ENCODE data around the gene CBARP. TPM values are rescaled to one million over a fixed set of nuclear protein-coding genes. Genes with fewer than 3 reads are reported as not detected.

CBARP gene
- total RNA-seq, 1 experiment from 2014 or later = 23.8 TPM

DNA sequence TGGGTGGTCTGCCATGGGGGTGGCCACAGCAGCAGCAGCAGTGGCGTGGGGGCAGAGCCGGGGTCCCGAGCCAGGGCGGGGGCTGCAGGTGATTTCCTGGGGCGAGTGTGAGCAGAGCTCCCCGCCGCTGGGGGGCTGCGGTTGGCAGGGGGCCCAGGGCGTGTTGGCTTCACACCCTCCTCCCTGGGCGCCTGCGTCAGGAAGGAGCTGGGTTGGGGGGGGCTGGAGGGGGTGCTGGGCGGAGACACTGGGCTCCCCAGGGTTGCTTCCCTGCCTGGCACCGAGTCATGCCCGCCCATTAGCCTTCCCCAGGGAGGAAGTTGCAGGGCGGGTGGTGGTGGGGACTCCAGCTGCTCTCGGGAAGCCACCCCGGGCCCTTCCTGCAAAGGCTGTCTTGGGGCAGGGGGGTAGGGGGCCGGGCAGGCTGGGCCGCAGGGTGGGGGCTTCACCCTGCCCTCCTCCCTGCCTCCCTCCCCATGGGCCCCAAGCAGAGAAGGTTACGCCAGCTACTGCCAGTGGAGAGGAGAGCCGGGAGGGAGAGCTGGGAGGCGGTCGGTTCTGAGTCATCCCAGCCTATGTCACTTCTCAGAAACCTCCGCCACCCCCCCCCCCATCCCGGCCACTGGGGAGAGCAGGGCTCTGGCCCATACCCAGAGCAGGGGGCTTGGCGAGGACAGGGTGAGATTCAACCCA, 15.2 kb upstream of the CBARP start (continued):
- TF ChIP-seq TCF7L2 (IDR thresholded peaks at IDR 0.05; ENCODE audit: borderline replicate concordance, extremely low read depth, insufficient read depth, insufficient read length) (peak; percentile 55), ZFX (IDR thresholded peaks at IDR 0.05) (no peak), YY1 (IDR thresholded peaks at IDR 0.05; ENCODE audit: extremely low read depth, insufficient replicate concordance, low read depth, low read length) (no peak), FOSL1 (IDR thresholded peaks at IDR 0.05; ENCODE audit: low read depth) (peak; percentile 52)

DNA sequence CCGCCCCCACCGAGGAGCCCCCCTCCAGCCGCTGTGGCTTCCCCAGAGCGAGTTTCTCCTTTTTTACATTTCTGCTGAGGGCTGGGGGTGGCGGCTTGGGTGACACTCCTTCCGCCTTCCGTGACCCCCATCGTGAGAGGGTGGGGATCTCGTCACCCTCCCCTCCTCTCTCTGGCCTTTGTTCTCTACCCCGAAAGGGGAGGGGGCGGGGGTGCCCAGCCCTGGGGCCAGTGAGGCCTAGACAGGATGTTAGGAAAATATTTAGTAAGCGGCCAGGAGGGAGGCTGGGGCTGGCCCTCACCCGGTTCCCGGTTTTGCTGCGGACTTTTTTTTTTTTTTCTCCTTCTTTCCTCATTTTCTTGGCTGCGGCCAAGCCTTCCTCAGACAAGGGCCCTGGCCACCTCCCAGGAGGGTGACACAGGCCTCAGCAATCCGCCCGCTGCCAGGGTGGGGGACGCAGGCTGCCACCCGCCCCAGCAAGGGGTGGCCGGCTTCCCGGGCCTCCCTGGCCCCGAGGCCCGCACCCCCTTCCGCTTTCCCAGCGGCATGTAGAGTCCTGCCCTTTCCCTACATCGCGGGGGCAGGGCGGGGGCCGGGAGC, 14.5 kb upstream of the CBARP start:
- ChIA-PET CTCF (interaction anchor here (1.4 to 2.3 kb wide), 2 partner anchors 8 to 14 kb away, joined by 13 to 16 read pairs; no protein-coding TSS in a partner anchor), RAD21 (ENCODE audit: low non-redundant PET in 1 of 2, low total read pairs in 2 of 2, uncharacterized antibody in 2 of 2, unreplicated experiment in 2 of 2) (interaction anchor here (0.9 to 1.5 kb wide), 6 partner anchors 7 to 17 kb away, joined by 3 to 12 read pairs (median 6); partner anchors contain the start of gene CIRBP (in 1 of the 2)), POLR2A (interaction anchor here (0.7 to 3.5 kb wide), 6 partner anchors 8 to 49 kb away, joined by 3 to 40 read pairs (median 7); partner anchors contain the start of gene CIRBP)
- Histone ChIP-seq H3K9me3 (ENCODE audit: control insufficient read depth in 1 of 2, insufficient read depth in 1 of 2, low read depth in 1 of 2, low read length in 2 of 2) (no peaks in the 10 kb centered on the region), H3K9ac (ENCODE audit: low read length) (peak overlapping the region; percentile 91), H3K4me3 (replicated peaks in 1 of 2; ENCODE audit: low read depth in 1 of 2, low read length in 2 of 2) (peak overlapping the region; percentile 68 to 74), H3K27me3 (ENCODE audit: insufficient read depth, low read length) (no peaks in the 10 kb centered on the region), H3K4me1 (ENCODE audit: control insufficient read depth in 1 of 2, insufficient read depth in 2 of 2, low read length in 2 of 2) (peaks cover 21 to 72% of the 10 kb centered on the region in 2 experiments), H3K4me2 (ENCODE audit: low read length) (peak overlapping the region; percentile 99), H3K36me3 (ENCODE audit: control insufficient read depth in 1 of 2, insufficient read depth in 2 of 2, low read length in 2 of 2) (peaks cover 25 to 48% of the 10 kb centered on the region in 2 experiments), H3K79me2 (ENCODE audit: insufficient read depth, low read length) (peaks cover 70% of the 10 kb centered on the region), H3K9me2 (ENCODE audit: insufficient read depth) (no peaks in the 10 kb centered on the region), H2AFZ (ENCODE audit: low read depth, low read length, poor library complexity, severe bottlenecking) (no peak overlapping the region), H4K20me1 (ENCODE audit: insufficient read depth) (peaks cover 3% of the 10 kb centered on the region; the same call in 1 of the 2 replicates), H3K27ac (ENCODE audit: low read depth, low read length) (peak overlapping the region; percentile 99)
- TF ChIP-seq ELF1 (IDR thresholded peaks at IDR 0.05; ENCODE audit: borderline replicate concordance, low read depth) = no peak
- no peak for TF ChIP-seq RAD21 (IDR thresholded peaks at IDR 0.05; ENCODE audit: low read depth)
- peak; percentile 42 for TF ChIP-seq POLR2AphosphoS5 (IDR thresholded peaks at IDR 0.05; ENCODE audit: low read depth, low read length)
- TF ChIP-seq YY1 (IDR thresholded peaks at IDR 0.05; ENCODE audit: extremely low read depth, insufficient replicate concordance, low read depth, low read length) = no peak
- peak; percentile 46; the same call in 1 of the 2 replicates for TF ChIP-seq JUND (IDR thresholded peaks at IDR 0.05)
- peak; percentile 36 for TF ChIP-seq SP1 (IDR thresholded peaks at IDR 0.05; ENCODE audit: low read depth)
- TF ChIP-seq, protein P1, sequence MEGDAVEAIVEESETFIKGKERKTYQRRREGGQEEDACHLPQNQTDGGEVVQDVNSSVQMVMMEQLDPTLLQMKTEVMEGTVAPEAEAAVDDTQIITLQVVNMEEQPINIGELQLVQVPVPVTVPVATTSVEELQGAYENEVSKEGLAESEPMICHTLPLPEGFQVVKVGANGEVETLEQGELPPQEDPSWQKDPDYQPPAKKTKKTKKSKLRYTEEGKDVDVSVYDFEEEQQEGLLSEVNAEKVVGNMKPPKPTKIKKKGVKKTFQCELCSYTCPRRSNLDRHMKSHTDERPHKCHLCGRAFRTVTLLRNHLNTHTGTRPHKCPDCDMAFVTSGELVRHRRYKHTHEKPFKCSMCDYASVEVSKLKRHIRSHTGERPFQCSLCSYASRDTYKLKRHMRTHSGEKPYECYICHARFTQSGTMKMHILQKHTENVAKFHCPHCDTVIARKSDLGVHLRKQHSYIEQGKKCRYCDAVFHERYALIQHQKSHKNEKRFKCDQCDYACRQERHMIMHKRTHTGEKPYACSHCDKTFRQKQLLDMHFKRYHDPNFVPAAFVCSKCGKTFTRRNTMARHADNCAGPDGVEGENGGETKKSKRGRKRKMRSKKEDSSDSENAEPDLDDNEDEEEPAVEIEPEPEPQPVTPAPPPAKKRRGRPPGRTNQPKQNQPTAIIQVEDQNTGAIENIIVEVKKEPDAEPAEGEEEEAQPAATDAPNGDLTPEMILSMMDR (IDR thresholded peaks at IDR 0.05 in 2 of 3, conservative IDR thresholded peaks at IDR 0.05 in 1 of 3; ENCODE audit: borderline replicate concordance in 1 of 3, insufficient read depth in 1 of 3, low read depth in 2 of 3, low read length in 2 of 3) = no peak
- no peak for TF ChIP-seq EZH2 (IDR thresholded peaks at IDR 0.05)
- peak; percentile 92 for TF ChIP-seq TCF7L2 (IDR thresholded peaks at IDR 0.05; ENCODE audit: borderline replicate concordance, extremely low read depth, insufficient read depth, insufficient read length)
- no peak for TF ChIP-seq SRF (IDR thresholded peaks at IDR 0.05; ENCODE audit: low read depth)
- TF ChIP-seq, protein P2, sequence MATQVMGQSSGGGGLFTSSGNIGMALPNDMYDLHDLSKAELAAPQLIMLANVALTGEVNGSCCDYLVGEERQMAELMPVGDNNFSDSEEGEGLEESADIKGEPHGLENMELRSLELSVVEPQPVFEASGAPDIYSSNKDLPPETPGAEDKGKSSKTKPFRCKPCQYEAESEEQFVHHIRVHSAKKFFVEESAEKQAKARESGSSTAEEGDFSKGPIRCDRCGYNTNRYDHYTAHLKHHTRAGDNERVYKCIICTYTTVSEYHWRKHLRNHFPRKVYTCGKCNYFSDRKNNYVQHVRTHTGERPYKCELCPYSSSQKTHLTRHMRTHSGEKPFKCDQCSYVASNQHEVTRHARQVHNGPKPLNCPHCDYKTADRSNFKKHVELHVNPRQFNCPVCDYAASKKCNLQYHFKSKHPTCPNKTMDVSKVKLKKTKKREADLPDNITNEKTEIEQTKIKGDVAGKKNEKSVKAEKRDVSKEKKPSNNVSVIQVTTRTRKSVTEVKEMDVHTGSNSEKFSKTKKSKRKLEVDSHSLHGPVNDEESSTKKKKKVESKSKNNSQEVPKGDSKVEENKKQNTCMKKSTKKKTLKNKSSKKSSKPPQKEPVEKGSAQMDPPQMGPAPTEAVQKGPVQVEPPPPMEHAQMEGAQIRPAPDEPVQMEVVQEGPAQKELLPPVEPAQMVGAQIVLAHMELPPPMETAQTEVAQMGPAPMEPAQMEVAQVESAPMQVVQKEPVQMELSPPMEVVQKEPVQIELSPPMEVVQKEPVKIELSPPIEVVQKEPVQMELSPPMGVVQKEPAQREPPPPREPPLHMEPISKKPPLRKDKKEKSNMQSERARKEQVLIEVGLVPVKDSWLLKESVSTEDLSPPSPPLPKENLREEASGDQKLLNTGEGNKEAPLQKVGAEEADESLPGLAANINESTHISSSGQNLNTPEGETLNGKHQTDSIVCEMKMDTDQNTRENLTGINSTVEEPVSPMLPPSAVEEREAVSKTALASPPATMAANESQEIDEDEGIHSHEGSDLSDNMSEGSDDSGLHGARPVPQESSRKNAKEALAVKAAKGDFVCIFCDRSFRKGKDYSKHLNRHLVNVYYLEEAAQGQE (IDR thresholded peaks at IDR 0.05; ENCODE audit: low read depth) = no peak
- TF ChIP-seq EZH2phosphoT487 (IDR thresholded peaks at IDR 0.05; ENCODE audit: borderline replicate concordance) = no peak
- TF ChIP-seq SIN3A (IDR thresholded peaks at IDR 0.05; ENCODE audit: low read depth) = peak; percentile 23; the same call in 1 of the 2 replicates
- TF ChIP-seq ZFX (IDR thresholded peaks at IDR 0.05) = peak; percentile 11; the same call in 1 of the 2 replicates
- TF ChIP-seq, protein P3, sequence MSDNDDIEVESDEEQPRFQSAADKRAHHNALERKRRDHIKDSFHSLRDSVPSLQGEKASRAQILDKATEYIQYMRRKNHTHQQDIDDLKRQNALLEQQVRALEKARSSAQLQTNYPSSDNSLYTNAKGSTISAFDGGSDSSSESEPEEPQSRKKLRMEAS (IDR thresholded peaks at IDR 0.05) = no peak
- peak; percentile 3; the same call in 1 of the 2 replicates for ATAC-seq
- BruUV-seq (replicated peaks) = no TSS peak
- intact Hi-C loops (cut with micrococcal nuclease) = no loop called here
- DNase-seq (ENCODE audit: low read depth, low spot score) = no peak
